ENCODE results near the gene LYSMD1. TPM values are rescaled to one million over a fixed set of nuclear protein-coding genes. Genes with fewer than 3 reads are reported as not detected.
A peak's percentile ranks its signal among the peaks of the same experiment; 100 is the strongest.
"Not testable (repeated sequence)": the region's sequence is repeated elsewhere in the genome, so short reads cannot be mapped to it uniquely, and the experiment has no call there.

The LYSMD1 gene
- total and polyA plus RNA-seq, 9 donors, result 12.6 to 20.3 (median 14.3) TPM

DNA sequence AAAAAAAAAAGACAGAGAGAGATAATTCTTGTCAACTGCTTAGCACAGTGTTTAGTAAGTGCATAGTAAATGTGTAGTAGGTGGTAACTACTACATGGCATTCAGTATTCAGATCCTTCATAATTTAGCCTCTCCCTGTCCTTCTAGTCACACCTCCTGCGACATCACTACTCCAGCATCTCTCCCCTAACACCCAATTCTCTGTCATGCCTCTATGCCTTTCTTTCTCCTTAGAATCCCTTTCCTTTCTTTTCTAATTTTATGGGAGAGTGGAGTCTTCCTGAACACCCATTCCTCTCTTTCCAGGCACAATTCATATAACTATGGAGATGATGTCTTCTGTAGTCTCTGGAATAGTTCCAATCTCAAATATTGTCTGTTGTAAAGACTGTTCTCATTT is 28.2 kb upstream of the LYSMD1 start:
- Histone ChIP-seq H3K27me3 (no peaks in the 10 kb centered on the region), H3K9me3 (no peaks in the 10 kb centered on the region), H3K4me3 (no peak overlapping the region), H3K36me3 (no peaks in the 10 kb centered on the region), H3K4me1 (ENCODE audit: insufficient read depth) (peaks cover 4% of the 10 kb centered on the region), H3K27ac (no peak overlapping the region)
- WGBS, 3 donors, result 61 to 93% (median 74%) methylated on average over 1 of the region's 1 CpG
- DNase-seq, result no peak
- TF ChIP-seq POLR2A (IDR thresholded peaks at IDR 0.05) (no peak), EP300 (IDR thresholded peaks at IDR 0.05) (no peak), CTCF (IDR thresholded peaks at IDR 0.05) (no peak)
- intact Hi-C loops (cut with DNase I), result loop anchor here in 3 of 4 donors (5.0 to 10.0 kb wide), 3 partner anchors 58 to 131 kb away; partner anchors contain the start of genes PSMD4 (in 2 of the 3) and PI4KB (in 1 of the 3)

DNA sequence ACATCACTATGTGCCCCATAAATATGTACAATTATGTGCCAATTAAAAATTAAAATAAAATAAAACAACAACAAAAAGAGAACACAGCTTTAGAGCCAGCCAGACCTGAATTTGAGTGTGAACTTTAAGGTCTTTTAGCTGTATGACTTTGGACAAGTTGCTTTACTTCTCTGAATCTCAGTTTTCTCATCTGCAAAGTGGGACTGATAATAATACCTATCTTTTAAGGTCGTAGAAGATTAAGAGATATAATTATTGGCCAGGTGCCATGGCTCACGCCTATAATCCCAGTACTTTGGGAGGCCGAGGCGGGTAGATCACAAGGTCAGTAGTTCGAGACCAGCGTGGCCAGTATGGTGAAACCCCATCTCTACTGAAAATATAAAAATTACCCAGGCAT is 27.6 kb upstream of the LYSMD1 start:
- 52 to 72% (median 58%) methylated on average over 6 of the region's 6 CpGs for WGBS, 3 donors
- intact Hi-C loops (cut with DNase I), result loop anchor here in 3 of 4 donors (5.0 to 10.0 kb wide), 3 partner anchors 59 to 131 kb away; partner anchors contain the start of genes PSMD4 (in 2 of the 3) and PI4KB (in 1 of the 3)
- no peaks in the 10 kb centered on the region for H3K27me3 ChIP-seq
- peaks cover 6% of the 10 kb centered on the region for H3K4me1 ChIP-seq (ENCODE audit: insufficient read depth)
- DNase-seq, result no peak
- H3K4me3 ChIP-seq, result no peak overlapping the region
- no peak overlapping the region for H3K27ac ChIP-seq
- no peak for TF ChIP-seq CTCF (IDR thresholded peaks at IDR 0.05)
- TF ChIP-seq EP300 (IDR thresholded peaks at IDR 0.05), result no peak
- TF ChIP-seq POLR2A (IDR thresholded peaks at IDR 0.05), result no peak
- H3K36me3 ChIP-seq, result no peaks in the 10 kb centered on the region
- H3K9me3 ChIP-seq, result no peaks in the 10 kb centered on the region

- TF ChIP-seq EP300 (IDR thresholded peaks at IDR 0.05), result no peak
- TF ChIP-seq CTCF (IDR thresholded peaks at IDR 0.05), result no peak
- TF ChIP-seq POLR2A (IDR thresholded peaks at IDR 0.05), result no peak
- peaks cover 6% of the 10 kb centered on the region for H3K4me1 ChIP-seq (ENCODE audit: insufficient read depth)
- WGBS, 3 donors, result 68 to 73% (median 68%) methylated on average over 7 of the region's 7 CpGs
- no peaks in the 10 kb centered on the region for H3K27me3 ChIP-seq
- intact Hi-C loops (cut with DNase I), result loop anchor here in 3 of 4 donors (5.0 to 10.0 kb wide), 3 partner anchors 60 to 133 kb away; partner anchors contain the start of genes PSMD4 (in 2 of the 3) and PI4KB (in 1 of the 3)
- H3K36me3 ChIP-seq, result no peaks in the 10 kb centered on the region
- H3K27ac ChIP-seq, result no peak overlapping the region
- no peak for DNase-seq
- no peaks in the 10 kb centered on the region for H3K9me3 ChIP-seq
- H3K4me3 ChIP-seq, result no peak overlapping the region
These were observed 26.3 kb upstream of the LYSMD1 start for GRCh38 chr1:151192047-151192446.

- peak; percentile 74 to 85 (median 82) for DNase-seq
- Histone ChIP-seq H3K27ac (peak within 1 kb of the TSS; percentile 42 to 52), H3K36me3 (no peaks in the 10 kb centered on the region), H3K4me3 (peak within 1 kb of the TSS; percentile 98), H3K27me3 (no peaks in the 10 kb centered on the region), H3K4me1 (ENCODE audit: insufficient read depth) (peaks cover 6% of the 10 kb centered on the region), H3K9me3 (no peaks in the 10 kb centered on the region)
- 0 to 1% (median 0%) methylated on average over 42 of the region's 42 CpGs for WGBS, 3 donors
- TF ChIP-seq CTCF (IDR thresholded peaks at IDR 0.05) (peak in 2 of 3 donors; percentile 30 to 63), POLR2A (IDR thresholded peaks at IDR 0.05) (peak; percentile 43), EP300 (IDR thresholded peaks at IDR 0.05) (no peak)
- intact Hi-C loops (cut with DNase I), result loop anchor here in 3 of 4 donors (5.0 to 10.0 kb wide), 3 partner anchors 62 to 135 kb away; partner anchors contain the start of genes PSMD4 (in 2 of the 3) and PI4KB (in 1 of the 3)
These were observed 24.1 kb upstream of the LYSMD1 start, which contains the start of gene VPS72 for GRCh38 chr1:151189637-151190445. VPS72 (minus strand) TSS chr1:151190197; CDS start chr1:151190121, 76 bp downstream.

GRCh38 chr1:151188667-151189066 is 23.0 kb upstream of the LYSMD1 start:
- H3K27ac ChIP-seq; H3K27me3 ChIP-seq; H3K4me1 ChIP-seq (ENCODE audit: insufficient read depth); H3K9me3 ChIP-seq; intact Hi-C loops (cut with DNase I); H3K36me3 ChIP-seq: not testable (repeated sequence)
- WGBS, 3 donors, result 51 to 65% (median 62%) methylated on average over 8 of the region's 8 CpGs
- peak in 1 of 5 donors; percentile 12 for DNase-seq
- H3K4me3 ChIP-seq, result peak overlapping the region; percentile 98
